ENCODE results near the gene CDH13.

- TF ChIP-seq CTCF (IDR thresholded peaks at IDR 0.05) (no peak), POLR2A (IDR thresholded peaks at IDR 0.05; ENCODE audit: low read depth) (no peak), EP300 (IDR thresholded peaks at IDR 0.05) (no peak)
Measured at GRCh38 chr16:83561876-83562275, 935.1 kb downstream of the CDH13 start.

All from esophagus muscularis mucosa (tissue), 4 donors.